ENCODE data around the gene CNN2. TPM values are rescaled to one million over a fixed set of nuclear protein-coding genes. Genes with fewer than 3 reads are reported as not detected.

The CNN2 gene
- total and polyA plus RNA-seq, 2 of the 4 experiments (the other 2 are of a cell fraction) = 272 to 395 TPM

- TF ChIP-seq CTCF (conservative IDR thresholded peaks at IDR 0.05; ENCODE audit: low read depth, low read length) (no peak), CHD1 (IDR thresholded peaks at IDR 0.05; ENCODE audit: low read depth, low read length) (no peak)
- TF ChIP-seq, protein P1, sequence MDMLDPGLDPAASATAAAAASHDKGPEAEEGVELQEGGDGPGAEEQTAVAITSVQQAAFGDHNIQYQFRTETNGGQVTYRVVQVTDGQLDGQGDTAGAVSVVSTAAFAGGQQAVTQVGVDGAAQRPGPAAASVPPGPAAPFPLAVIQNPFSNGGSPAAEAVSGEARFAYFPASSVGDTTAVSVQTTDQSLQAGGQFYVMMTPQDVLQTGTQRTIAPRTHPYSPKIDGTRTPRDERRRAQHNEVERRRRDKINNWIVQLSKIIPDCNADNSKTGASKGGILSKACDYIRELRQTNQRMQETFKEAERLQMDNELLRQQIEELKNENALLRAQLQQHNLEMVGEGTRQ (IDR thresholded peaks at IDR 0.05; ENCODE audit: low read depth, low read length) = no peak
Measured at GRCh38 chr19:1025960-1026782, at the start of gene CNN2 (continued).
